Naive thymus-derived CD4-positive, alpha-beta T cell (primary cell): Measurements from ENCODE around the gene TPP2. TPM values are rescaled to one million over a fixed set of nuclear protein-coding genes. Genes with fewer than 3 reads are reported as not detected.

ENCODE experiments used
- ATAC-seq: fragments of 150-1000 bp; cut with Tn5 transposase; 2 replicates; pipeline ENCODE4 v1.10.0; 2021; ENCODE audit warnings: mild to moderate bottlenecking, moderate library complexity
- CTCF ChIA-PET: fragments of 350-600 bp; sonication (Branson Sonifier 250); formaldehyde crosslinking; loops from one replicate; lab custom pipeline; 2021; ENCODE audit warnings: antibody characterized with exemption; lab: Charles Lee
- POLR2A ChIA-PET: fragments of 350-600 bp; sonication (Branson Sonifier 250); formaldehyde crosslinking; loops from one replicate; lab custom pipeline; 2021; ENCODE audit warnings: antibody characterized with exemption, inconsistent platforms; lab: Charles Lee
- DNase-seq, 9 donors: peaks; one replicate each; pipeline versions ENCODE4 v3.0.0 to v3.0.0-alpha.2; 2020 to 2022; ENCODE audit warnings: mixed read lengths in 1 of 9
- H3K27ac ChIP-seq: one replicate; pipeline ENCODE4 v1.7.0; 2013; ENCODE audit warnings: mild to moderate bottlenecking, low read depth, low read length, moderate library complexity
- H3K27me3 ChIP-seq, 2 donors: one replicate each; pipeline ENCODE4 v1.7.0; 2013; ENCODE audit warnings: low read length in 2 of 2, mild to moderate bottlenecking in 2 of 2, moderate library complexity in 2 of 2; ENCODE audit not compliant: control insufficient read depth in 2 of 2, insufficient read depth in 2 of 2
- H3K36me3 ChIP-seq, 3 experiments: 1 replicate in 2 of 3; 2 replicates in 1 of 3; pipeline ENCODE4 v1.7.0; 2013; ENCODE audit warnings: low read length in 3 of 3, mild to moderate bottlenecking in 3 of 3, moderate library complexity in 1 of 3; ENCODE audit not compliant: insufficient read depth in 3 of 3, control insufficient read depth in 2 of 3
- H3K4me1 ChIP-seq, 2 donors: one replicate each; pipeline ENCODE4 v1.7.0; 2013; ENCODE audit warnings: low read length in 2 of 2, mild to moderate bottlenecking in 2 of 2, moderate library complexity in 1 of 2; ENCODE audit not compliant: control insufficient read depth in 2 of 2, insufficient read depth in 2 of 2
- H3K4me3 ChIP-seq: 2 replicates; pipeline ENCODE4 v1.7.0; 2013; ENCODE audit warnings: mild to moderate bottlenecking, low read length
- H3K9me3 ChIP-seq, 3 experiments: 1 replicate in 2 of 3; 2 replicates in 1 of 3; pipeline ENCODE4 v1.7.0; 2013; ENCODE audit warnings: low read length in 3 of 3; ENCODE audit not compliant: control insufficient read depth in 2 of 3
- H3K27ac Mint-ChIP-seq, 9 donors: one replicate each; pipeline ENCODE4 v1.8.0; 2020 to 2022; ENCODE audit warnings: mixed read lengths in 9 of 9, mild to moderate bottlenecking in 8 of 9, moderate library complexity in 5 of 9, inconsistent platforms in 2 of 9
- H3K27me3 Mint-ChIP-seq, 5 donors: one replicate each; pipeline ENCODE4 v1.8.0; 2021 to 2022; ENCODE audit warnings: mixed read lengths in 5 of 5, mild to moderate bottlenecking in 1 of 5
- H3K36me3 Mint-ChIP-seq, 5 donors: one replicate each; pipeline ENCODE4 v1.8.0; 2020 to 2022; ENCODE audit warnings: mixed read lengths in 5 of 5, mild to moderate bottlenecking in 3 of 5, inconsistent platforms in 1 of 5
- H3K4me1 Mint-ChIP-seq, 7 donors: one replicate each; pipeline ENCODE4 v1.8.0; 2020 to 2022; ENCODE audit warnings: mixed read lengths in 7 of 7, mild to moderate bottlenecking in 3 of 7, inconsistent platforms in 1 of 7
- H3K4me3 Mint-ChIP-seq, 10 donors: one replicate each; pipeline ENCODE4 v1.8.0; 2020 to 2022; ENCODE audit warnings: mild to moderate bottlenecking in 10 of 10, mixed read lengths in 10 of 10, moderate library complexity in 6 of 10, inconsistent platforms in 2 of 10
- H3K9me3 Mint-ChIP-seq, 11 donors: one replicate each; pipeline ENCODE4 v1.8.0; 2020 to 2022; ENCODE audit warnings: mixed read lengths in 11 of 11, mild to moderate bottlenecking in 4 of 11, inconsistent platforms in 1 of 11, moderate library complexity in 1 of 11
- intact Hi-C, 2 donors: fragments of 100-400 bp; cut with micrococcal nuclease; formaldehyde crosslinking; loops; one replicate each; pipeline ENCODE4 v1.15.1; 2023
- polyA plus RNA-seq, 2 donors: library from polyadenylated mRNA; unstranded; fragments of 300-500 nt; fragmentation: Illumina TruSeq; gene quantifications; one replicate each; pipeline ENCODE4 v1.2.3, GENCODE V29; 2021
- total RNA-seq, 6 experiments: library from RNA in 5 of 6; stranded (reverse) in 5 of 6; gene quantifications; 1 replicate in 5 of 6; 2 replicates in 1 of 6; pipeline ENCODE4 v1.2.3 and lab custom pipeline; 2021 to 2026

Gene TPP2
- total and polyA plus RNA-seq, 7 experiments from 2014 or later: 49.4 to 158 (median 112) TPM

DNA sequence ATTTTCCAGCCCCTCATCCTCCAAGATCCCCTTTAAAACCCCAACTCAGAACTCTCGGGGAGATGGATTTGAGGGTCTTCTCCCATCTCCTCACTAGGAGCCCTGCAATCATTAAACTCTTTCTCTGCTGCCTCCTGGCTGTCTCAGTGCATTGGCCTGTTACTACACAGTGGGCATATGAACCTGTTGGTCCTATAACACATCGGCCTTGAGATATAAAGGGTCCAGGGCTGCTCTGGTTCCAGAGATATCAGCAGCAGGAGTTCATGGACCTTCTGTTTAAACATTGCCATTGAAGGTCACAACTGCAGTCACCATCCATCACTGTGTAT is 101.8 kb downstream of the TPP2 start:
- intact Hi-C loops: no loop called here
- ChIA-PET CTCF (no interaction called here), POLR2A (no interaction called here)
- Histone ChIP-seq H3K9me3 (no peaks in the 10 kb centered on the region), H3K4me1 (no peaks in the 10 kb centered on the region), H3K27ac (no peak overlapping the region), H3K4me3 (no peak overlapping the region), H3K27me3 (no peaks in the 10 kb centered on the region), H3K36me3 (no peaks in the 10 kb centered on the region)
- H3K27ac Mint-ChIP-seq: no peak overlapping the region
- H3K27me3 Mint-ChIP-seq: peaks cover 14 to 31% (median 26%) of the 10 kb centered on the region in 5 donors
- peaks cover 2 to 15% (median 7%) of the 10 kb centered on the region in 11 donors for H3K9me3 Mint-ChIP-seq
- DNase-seq (no peak), ATAC-seq (no peak)
- peaks cover 0 to 5% (median 0%) of the 10 kb centered on the region in 5 donors for H3K36me3 Mint-ChIP-seq
- no peak overlapping the region for H3K4me3 Mint-ChIP-seq
- peaks cover 0 to 1% (median 0%) of the 10 kb centered on the region in 7 donors for H3K4me1 Mint-ChIP-seq

DNA sequence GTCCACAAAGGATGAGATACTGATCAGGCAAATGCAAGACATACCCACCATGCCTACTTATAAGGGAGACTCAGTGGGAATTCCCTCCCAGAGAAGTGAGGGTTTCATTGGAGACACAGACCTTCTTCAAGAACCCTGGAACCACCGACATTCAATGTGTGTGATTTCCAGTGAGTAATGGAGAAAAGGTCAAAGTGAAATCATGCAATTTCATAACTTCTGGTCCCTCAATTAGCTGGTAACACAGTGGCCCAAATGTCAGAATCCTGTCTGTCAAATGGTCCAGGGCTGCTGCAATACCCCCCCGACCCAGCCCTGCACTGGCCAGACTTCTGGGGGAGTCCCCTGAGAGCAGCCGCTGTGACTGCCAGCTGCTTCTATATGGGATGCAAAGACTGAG is 102.7 kb downstream of the TPP2 start:
- ChIA-PET POLR2A (no interaction called here), CTCF (no interaction called here)
- H3K36me3 Mint-ChIP-seq: peaks cover 0 to 5% (median 0%) of the 10 kb centered on the region in 5 donors
- Histone ChIP-seq H3K9me3 (no peaks in the 10 kb centered on the region), H3K36me3 (no peaks in the 10 kb centered on the region), H3K27me3 (no peaks in the 10 kb centered on the region), H3K27ac (no peak overlapping the region), H3K4me1 (no peaks in the 10 kb centered on the region), H3K4me3 (no peak overlapping the region)
- peaks cover 14 to 27% (median 24%) of the 10 kb centered on the region in 5 donors for H3K27me3 Mint-ChIP-seq
- DNase-seq: no peak
- intact Hi-C loops: no loop called here
- peaks cover 2 to 15% (median 7%) of the 10 kb centered on the region in 11 donors for H3K9me3 Mint-ChIP-seq
- no peak overlapping the region for H3K27ac Mint-ChIP-seq
- ATAC-seq: no peak
- H3K4me3 Mint-ChIP-seq: no peak overlapping the region
- peaks cover 0 to 1% (median 0%) of the 10 kb centered on the region in 7 donors for H3K4me1 Mint-ChIP-seq

DNA sequence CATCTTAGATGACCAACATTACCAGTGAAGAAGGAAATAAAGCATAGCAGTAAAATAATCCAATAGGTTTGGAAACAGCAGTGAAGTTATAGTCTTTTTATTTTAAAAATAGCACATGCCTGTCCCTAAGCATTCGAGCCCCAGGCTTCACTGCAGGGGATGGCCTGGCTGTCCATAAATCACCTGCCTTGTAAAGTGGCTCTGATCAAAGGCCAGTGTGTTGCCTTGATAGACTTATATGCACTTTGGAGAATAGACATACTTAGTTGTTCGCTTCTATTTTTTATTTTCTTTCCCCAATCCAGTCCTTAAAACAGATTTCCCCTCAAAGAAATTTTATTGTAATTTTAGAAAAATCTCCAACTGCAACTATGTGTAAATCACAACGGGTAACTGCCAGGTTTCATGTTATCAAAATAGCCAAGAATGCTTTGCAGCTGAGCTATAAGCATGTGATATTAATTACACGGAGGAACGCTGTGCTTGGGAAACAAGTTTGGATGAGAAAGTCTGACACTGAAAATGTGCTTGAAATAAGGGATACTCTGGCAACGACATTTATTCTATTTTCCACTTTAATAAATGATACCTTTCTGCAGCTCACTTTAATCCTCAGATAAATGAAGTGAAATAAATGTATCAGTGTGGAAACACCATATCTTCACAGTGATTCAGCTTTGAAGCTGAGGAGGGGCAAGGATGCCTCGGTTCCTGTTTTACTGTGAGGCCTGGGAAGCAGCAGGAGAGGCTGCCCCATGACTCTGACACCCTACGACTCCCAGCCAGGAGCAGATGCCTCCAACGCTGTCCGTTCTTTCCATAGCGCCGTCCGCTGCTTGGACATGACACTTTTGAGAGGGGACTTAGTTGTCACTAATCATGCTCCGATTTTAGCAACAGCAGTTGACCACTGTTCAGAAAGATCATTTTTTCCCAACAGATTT is 103.6 kb downstream of the TPP2 start:
- H3K36me3 Mint-ChIP-seq: peaks cover 0 to 5% (median 0%) of the 10 kb centered on the region in 5 donors
- H3K27me3 Mint-ChIP-seq: peaks cover 8 to 25% (median 17%) of the 10 kb centered on the region in 5 donors
- H3K4me3 ChIP-seq: no peak overlapping the region
- intact Hi-C loops: no loop called here
- no peaks in the 10 kb centered on the region for H3K27me3 ChIP-seq
- H3K4me1 ChIP-seq: no peaks in the 10 kb centered on the region
- ChIA-PET POLR2A (no interaction called here), CTCF (no interaction called here)
- no peak for ATAC-seq
- no peaks in the 10 kb centered on the region for H3K9me3 ChIP-seq
- peaks cover 0 to 15% (median 7%) of the 10 kb centered on the region in 11 donors for H3K9me3 Mint-ChIP-seq
- no peaks in the 10 kb centered on the region for H3K36me3 ChIP-seq
- H3K27ac Mint-ChIP-seq: no peak overlapping the region
- peaks cover 0 to 1% (median 0%) of the 10 kb centered on the region in 7 donors for H3K4me1 Mint-ChIP-seq
- no peak overlapping the region for H3K4me3 Mint-ChIP-seq
- H3K27ac ChIP-seq: no peak overlapping the region
- no peak for DNase-seq

DNA sequence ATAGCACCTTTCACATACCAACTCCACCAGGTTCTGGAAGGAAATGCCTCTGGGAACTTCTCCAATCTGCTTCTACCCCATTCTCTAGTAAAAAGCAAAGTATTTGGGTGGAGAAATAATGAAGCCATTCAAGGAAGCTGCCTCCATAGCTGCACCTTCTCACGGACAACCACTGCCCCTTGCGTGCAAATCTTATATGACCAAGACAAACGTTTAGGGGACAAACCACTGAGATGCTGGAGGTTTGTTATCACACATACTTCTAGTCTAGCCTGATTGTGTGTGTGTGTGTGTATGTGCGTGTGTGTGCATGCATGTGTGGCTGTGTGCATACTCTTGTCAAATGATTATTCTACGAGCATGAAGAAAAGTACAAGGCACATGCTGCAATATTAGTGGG is 104.5 kb downstream of the TPP2 start:
- Mint-ChIP-seq H3K36me3 (peaks cover 0 to 5% (median 0%) of the 10 kb centered on the region in 5 donors), H3K4me1 (no peaks in the 10 kb centered on the region), H3K4me3 (no peak overlapping the region), H3K27me3 (peaks cover 0 to 26% (median 8%) of the 10 kb centered on the region in 5 donors), H3K27ac (no peak overlapping the region), H3K9me3 (peaks cover 0 to 15% (median 7%) of the 10 kb centered on the region in 11 donors)
- H3K27ac ChIP-seq: no peak overlapping the region
- H3K4me1 ChIP-seq: no peaks in the 10 kb centered on the region
- ATAC-seq: no peak
- no peak overlapping the region for H3K4me3 ChIP-seq
- H3K36me3 ChIP-seq: no peaks in the 10 kb centered on the region
- H3K9me3 ChIP-seq: no peaks in the 10 kb centered on the region
- H3K27me3 ChIP-seq: no peaks in the 10 kb centered on the region
- intact Hi-C loops: no loop called here
- no peak for DNase-seq
- POLR2A ChIA-PET: no interaction called here
- CTCF ChIA-PET: no interaction called here

DNA sequence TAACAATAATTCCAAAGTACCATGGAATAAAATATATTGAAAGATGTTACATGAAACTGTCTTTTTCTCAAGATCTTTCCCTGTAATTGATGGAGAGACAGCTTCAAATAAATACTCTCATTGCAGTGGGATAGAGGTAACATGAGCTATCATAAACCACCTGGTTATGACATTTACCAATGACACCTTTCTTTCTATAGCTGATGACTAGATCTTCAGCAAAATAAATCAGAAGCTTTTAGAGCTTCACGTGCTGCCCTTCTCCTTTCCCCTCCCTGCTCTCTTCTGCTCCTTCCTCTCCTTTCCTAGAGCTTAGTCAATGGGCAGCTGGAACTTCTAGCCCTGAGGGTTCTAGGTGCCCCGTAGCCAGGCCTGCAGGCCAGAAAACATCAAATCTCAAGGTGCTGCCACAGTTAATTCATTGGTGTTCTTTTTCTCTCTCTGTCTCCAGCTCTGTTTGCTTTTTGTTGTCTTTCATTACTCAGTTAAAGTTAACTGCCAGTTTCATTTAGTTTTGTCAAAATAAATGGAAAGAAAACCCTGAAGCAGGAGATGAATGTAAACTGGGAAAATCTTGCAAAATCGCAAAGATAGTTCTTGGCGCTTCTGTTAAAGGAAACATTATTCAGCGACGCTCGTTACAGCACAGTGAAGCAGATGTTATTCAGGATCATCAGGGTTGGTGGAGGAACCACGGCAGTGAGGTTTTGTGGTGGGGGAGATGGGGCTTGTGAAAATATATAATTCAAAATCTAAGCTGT is 106.4 kb downstream of the TPP2 start:
- H3K27me3 ChIP-seq: no peaks in the 10 kb centered on the region
- intact Hi-C loops: no loop called here
- H3K27ac ChIP-seq: no peak overlapping the region
- H3K9me3 Mint-ChIP-seq: peaks cover 2 to 13% (median 7%) of the 10 kb centered on the region in 11 donors
- H3K27ac Mint-ChIP-seq: peak overlapping the region in 2 of 9 donors; percentile 4 to 11
- ATAC-seq (no peak), DNase-seq (no peak)
- POLR2A ChIA-PET: no interaction called here
- no peaks in the 10 kb centered on the region for H3K36me3 ChIP-seq
- H3K4me3 Mint-ChIP-seq: no peak overlapping the region
- H3K36me3 Mint-ChIP-seq: no peaks in the 10 kb centered on the region
- H3K4me3 ChIP-seq: no peak overlapping the region
- no peaks in the 10 kb centered on the region for H3K4me1 ChIP-seq
- CTCF ChIA-PET: no interaction called here
- H3K4me1 Mint-ChIP-seq: no peaks in the 10 kb centered on the region
- H3K27me3 Mint-ChIP-seq: peaks cover 0 to 38% (median 13%) of the 10 kb centered on the region in 5 donors
- no peaks in the 10 kb centered on the region for H3K9me3 ChIP-seq

DNA sequence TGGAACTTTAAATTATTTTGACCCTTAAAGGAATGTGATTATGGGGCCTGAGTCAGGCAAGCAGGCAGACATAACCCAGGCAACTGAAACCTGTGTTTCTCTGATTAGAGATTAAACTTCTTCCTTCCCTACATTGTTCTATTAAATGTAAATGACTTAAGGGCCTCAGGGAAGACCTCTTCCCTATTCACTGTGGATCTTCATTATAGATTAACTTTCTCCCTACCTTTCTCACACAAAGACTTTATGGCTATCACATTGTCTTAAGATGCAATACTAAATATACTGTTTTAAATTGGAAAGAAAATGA is 106.9 kb downstream of the TPP2 start:
- ChIA-PET POLR2A (no interaction called here), CTCF (no interaction called here)
- H3K27me3 ChIP-seq: no peaks in the 10 kb centered on the region
- H3K4me3 ChIP-seq: no peak overlapping the region
- no peak for DNase-seq
- no peaks in the 10 kb centered on the region for H3K4me1 ChIP-seq
- intact Hi-C loops: no loop called here
- no peaks in the 10 kb centered on the region for H3K9me3 ChIP-seq
- no peaks in the 10 kb centered on the region for H3K36me3 ChIP-seq
- H3K36me3 Mint-ChIP-seq: no peaks in the 10 kb centered on the region
- no peak overlapping the region for H3K27ac ChIP-seq
- no peak for ATAC-seq
- no peak overlapping the region for H3K4me3 Mint-ChIP-seq
- H3K9me3 Mint-ChIP-seq: peaks cover 0 to 7% (median 2%) of the 10 kb centered on the region in 11 donors
- H3K27me3 Mint-ChIP-seq: peaks cover 0 to 37% (median 11%) of the 10 kb centered on the region in 5 donors
- H3K4me1 Mint-ChIP-seq: no peaks in the 10 kb centered on the region
- H3K27ac Mint-ChIP-seq: peak overlapping the region in 2 of 9 donors; percentile 4 to 11
